DOHH2 (cell line): ENCODE results near the gene SIRT5.

Experiments used
- H3F3A ChIP-seq: fragments of 200-600 bp; sonication (generic), shearing (Covaris generic); 2 replicates; pipeline ENCODE4 v1.6.0; 2016; ENCODE audit warnings: antibody characterized with exemption, mild to moderate bottlenecking; ENCODE audit not compliant: control insufficient read depth, insufficient read depth
- H3K27ac ChIP-seq: fragments of 200-600 bp; sonication (generic); 2 replicates; pipeline ENCODE4 v1.5.1; 2014; ENCODE audit warnings: low read depth, mild to moderate bottlenecking, low read length, moderate library complexity
- H3K27me3 ChIP-seq: fragments of 200-600 bp; sonication (generic); 2 replicates; pipeline ENCODE4 v1.6.1; 2014; ENCODE audit warnings: mild to moderate bottlenecking, low read length, mixed read lengths; ENCODE audit not compliant: control insufficient read depth
- H3K36me3 ChIP-seq: fragments of 200-600 bp; sonication (generic); 2 replicates; pipeline ENCODE4 v1.6.1; 2014; ENCODE audit warnings: mild to moderate bottlenecking, low read length, moderate library complexity, mixed read lengths; ENCODE audit not compliant: control insufficient read depth
- H3K4me1 ChIP-seq: fragments of 200-600 bp; sonication (generic); 2 replicates; pipeline ENCODE4 v1.6.1; 2014; ENCODE audit warnings: mild to moderate bottlenecking, low read length, mixed read lengths; ENCODE audit not compliant: control insufficient read depth
- H3K4me2 ChIP-seq: fragments of 200-600 bp; sonication (generic); 2 replicates; pipeline ENCODE4 v1.6.0; 2014; ENCODE audit warnings: mild to moderate bottlenecking, low read length, moderate library complexity
- H3K4me3 ChIP-seq: fragments of 200-600 bp; sonication (generic); 2 replicates; pipeline ENCODE4 v1.5.1; 2014; ENCODE audit warnings: mild to moderate bottlenecking, low read length, mixed read lengths
- H3K79me2 ChIP-seq: fragments of 200-600 bp; sonication (generic); 2 replicates; pipeline ENCODE4 v1.6.1; 2014; ENCODE audit warnings: mild to moderate bottlenecking, low read length, mixed read lengths; ENCODE audit not compliant: control insufficient read depth
- H3K9me2 ChIP-seq: fragments of 200-600 bp; sonication (generic); replicated peaks from 2 replicates; pipeline ENCODE4 v1.6.1; 2014; ENCODE audit warnings: mild to moderate bottlenecking, low read length, mixed read lengths; ENCODE audit not compliant: control insufficient read depth
- H3K9me3 ChIP-seq: fragments of 200-600 bp; sonication (generic); 2 replicates; pipeline ENCODE4 v1.6.1; 2014; ENCODE audit warnings: antibody characterized with exemption, low read length, mixed read lengths; ENCODE audit not compliant: control insufficient read depth, insufficient read depth
- H4K20me1 ChIP-seq: fragments of 200-600 bp; sonication (generic); 2 replicates; pipeline ENCODE4 v1.6.0; 2014; ENCODE audit warnings: low read depth, mild to moderate bottlenecking, antibody characterized with exemption, low read length, moderate library complexity; ENCODE audit not compliant: control insufficient read depth, insufficient read depth
- EZH2phosphoT487 ChIP-seq: fragments of 200-600 bp; sonication (generic); IDR thresholded peaks from 2 replicates; pipeline ENCODE4 v1.6.1; 2017; ENCODE audit warnings: borderline replicate concordance, mild to moderate bottlenecking, antibody characterized with exemption, low read length, moderate library complexity, mixed read lengths
- TF ChIP-seq, protein P1 (sequence below): fragments of 200-600 bp; sonication (generic); IDR thresholded peaks from one replicate; pipeline ENCODE4 v1.5.1; 2014; ENCODE audit warnings: antibody characterized with exemption, mild to moderate bottlenecking, low read depth, low read length; ENCODE audit not compliant: poor library complexity, severe bottlenecking

SIRT5 gene

DNA sequence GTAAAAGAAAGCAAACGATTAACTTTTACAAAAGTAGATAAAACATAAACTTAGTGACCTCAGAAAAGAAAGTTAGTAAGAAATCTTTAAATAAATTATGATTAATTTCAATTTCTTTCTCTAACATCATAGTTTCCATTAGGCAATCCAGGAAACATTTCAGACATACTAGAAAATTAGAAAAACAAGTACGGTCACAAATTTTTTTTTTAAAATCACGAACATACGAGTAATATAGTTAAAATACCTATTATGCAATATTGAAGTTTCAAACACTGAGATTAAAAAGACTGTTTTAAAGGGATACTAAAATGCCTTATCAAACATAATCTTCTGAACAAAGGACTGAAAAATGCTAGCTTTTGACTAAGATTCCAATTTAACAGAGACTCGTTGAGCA, 66.9 kb downstream of the SIRT5 start:
- Histone ChIP-seq H3K4me3 (no peak overlapping the region), H4K20me1 (no peaks in the 10 kb centered on the region), H3F3A (peaks cover 17% of the 10 kb centered on the region; the same call in 1 of the 2 replicates), H3K4me1 (peaks cover 21% of the 10 kb centered on the region), H3K36me3 (peaks cover 61% of the 10 kb centered on the region), H3K79me2 (peaks cover 3% of the 10 kb centered on the region), H3K9me3 (no peaks in the 10 kb centered on the region), H3K4me2 (no peak overlapping the region), H3K9me2 (no peaks in the 10 kb centered on the region), H3K27me3 (no peaks in the 10 kb centered on the region), H3K27ac (no peak overlapping the region)
- TF ChIP-seq, protein P1, sequence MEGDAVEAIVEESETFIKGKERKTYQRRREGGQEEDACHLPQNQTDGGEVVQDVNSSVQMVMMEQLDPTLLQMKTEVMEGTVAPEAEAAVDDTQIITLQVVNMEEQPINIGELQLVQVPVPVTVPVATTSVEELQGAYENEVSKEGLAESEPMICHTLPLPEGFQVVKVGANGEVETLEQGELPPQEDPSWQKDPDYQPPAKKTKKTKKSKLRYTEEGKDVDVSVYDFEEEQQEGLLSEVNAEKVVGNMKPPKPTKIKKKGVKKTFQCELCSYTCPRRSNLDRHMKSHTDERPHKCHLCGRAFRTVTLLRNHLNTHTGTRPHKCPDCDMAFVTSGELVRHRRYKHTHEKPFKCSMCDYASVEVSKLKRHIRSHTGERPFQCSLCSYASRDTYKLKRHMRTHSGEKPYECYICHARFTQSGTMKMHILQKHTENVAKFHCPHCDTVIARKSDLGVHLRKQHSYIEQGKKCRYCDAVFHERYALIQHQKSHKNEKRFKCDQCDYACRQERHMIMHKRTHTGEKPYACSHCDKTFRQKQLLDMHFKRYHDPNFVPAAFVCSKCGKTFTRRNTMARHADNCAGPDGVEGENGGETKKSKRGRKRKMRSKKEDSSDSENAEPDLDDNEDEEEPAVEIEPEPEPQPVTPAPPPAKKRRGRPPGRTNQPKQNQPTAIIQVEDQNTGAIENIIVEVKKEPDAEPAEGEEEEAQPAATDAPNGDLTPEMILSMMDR: no peak
- no peak for TF ChIP-seq EZH2phosphoT487

DNA sequence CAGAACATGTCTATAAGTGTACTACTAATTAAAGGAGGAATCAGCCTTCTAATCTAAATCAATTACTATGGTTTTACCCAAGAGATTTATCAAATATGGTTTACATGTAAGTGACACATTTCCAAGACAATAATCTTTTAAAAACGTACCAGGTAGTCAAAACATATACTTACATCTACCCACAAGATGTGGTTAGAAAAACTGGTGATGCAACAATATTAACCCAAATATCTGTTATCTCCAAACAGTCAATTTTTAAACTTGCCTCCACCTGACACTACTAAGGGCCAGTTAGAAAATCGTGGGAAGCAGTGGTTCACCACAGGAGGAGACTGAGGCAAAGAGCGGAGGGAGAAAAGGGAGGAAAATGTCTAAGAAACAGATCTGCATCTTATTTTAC, 68.7 kb downstream of the SIRT5 start:
- TF ChIP-seq EZH2phosphoT487: no peak
- TF ChIP-seq, protein P1: no peak
- no peak overlapping the region for H3K4me3 ChIP-seq
- H3K79me2 ChIP-seq: no peaks in the 10 kb centered on the region
- H3K27me3 ChIP-seq: no peaks in the 10 kb centered on the region
- H3K9me3 ChIP-seq: no peaks in the 10 kb centered on the region
- peaks cover 3% of the 10 kb centered on the region for H3K4me1 ChIP-seq
- no peak overlapping the region for H3K27ac ChIP-seq
- H3K4me2 ChIP-seq: no peak overlapping the region
- H3F3A ChIP-seq: peaks cover 11% of the 10 kb centered on the region; the same call in 1 of the 2 replicates
- H4K20me1 ChIP-seq: no peaks in the 10 kb centered on the region
- H3K36me3 ChIP-seq: peaks cover 50% of the 10 kb centered on the region
- no peaks in the 10 kb centered on the region for H3K9me2 ChIP-seq

DNA sequence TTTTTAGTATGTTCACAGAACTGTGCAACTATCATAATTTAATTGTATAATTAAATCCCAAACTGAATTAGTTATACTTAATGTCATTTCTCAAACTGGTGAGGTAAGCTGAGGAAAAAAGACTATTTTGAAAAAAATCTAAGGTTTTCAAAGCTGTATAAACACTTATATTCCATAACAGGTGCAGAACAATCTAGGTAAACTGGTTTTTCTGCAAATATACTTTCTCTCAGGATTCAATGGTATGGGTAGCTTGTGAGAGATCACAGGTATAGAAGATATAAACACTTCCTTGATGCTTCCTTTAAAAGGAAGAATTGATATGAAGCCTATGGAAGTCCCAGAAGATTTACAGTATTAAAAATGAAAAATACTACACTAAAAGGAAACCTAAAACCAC, 74.4 kb downstream of the SIRT5 start:
- Histone ChIP-seq H3K4me3 (no peak overlapping the region), H3K27ac (no peak overlapping the region), H3K9me3 (no peaks in the 10 kb centered on the region), H3K27me3 (no peaks in the 10 kb centered on the region), H3K79me2 (no peaks in the 10 kb centered on the region), H3K4me1 (no peaks in the 10 kb centered on the region), H4K20me1 (no peaks in the 10 kb centered on the region), H3K4me2 (no peak overlapping the region), H3K36me3 (peaks cover 32% of the 10 kb centered on the region), H3K9me2 (no peaks in the 10 kb centered on the region), H3F3A (peaks cover 6% of the 10 kb centered on the region)
- TF ChIP-seq, protein P1: no peak

DNA sequence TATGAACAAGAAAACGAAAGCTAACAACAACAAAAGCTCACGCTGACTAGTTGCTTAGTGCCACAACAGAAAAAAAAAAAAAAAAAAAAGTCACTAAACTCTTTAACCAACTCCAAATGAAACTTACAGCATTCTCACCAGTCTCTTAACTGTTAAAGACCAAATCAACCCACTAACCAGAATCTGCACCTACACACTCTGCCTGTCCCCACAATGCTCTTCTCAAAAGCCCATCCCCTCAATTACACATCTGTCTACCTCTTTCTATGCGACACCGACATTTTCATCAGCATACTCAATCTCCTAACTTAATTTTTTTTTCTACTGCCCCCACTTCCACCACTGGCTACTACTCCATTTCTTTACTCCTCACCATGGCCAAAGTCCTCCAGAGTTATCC, 75.0 kb downstream of the SIRT5 start:
- Histone ChIP-seq H3F3A (peaks cover 6% of the 10 kb centered on the region), H3K4me2 (no peak overlapping the region), H3K4me3 (no peak overlapping the region), H3K9me3 (no peaks in the 10 kb centered on the region), H3K79me2 (no peaks in the 10 kb centered on the region), H3K27ac (no peak overlapping the region), H3K9me2 (no peaks in the 10 kb centered on the region), H3K27me3 (no peaks in the 10 kb centered on the region), H4K20me1 (no peaks in the 10 kb centered on the region), H3K36me3 (peaks cover 32% of the 10 kb centered on the region), H3K4me1 (no peaks in the 10 kb centered on the region)
- TF ChIP-seq, protein P1: no peak
- no peak for TF ChIP-seq EZH2phosphoT487
